ACHN (cell line): ENCODE data around the gene AIFM1.
A peak's percentile ranks its signal among the peaks of the same experiment; 100 is the strongest.

Experiments
- DNase-seq: peaks from one replicate; pipeline ENCODE4 v3.0.0-alpha.2; 2015
- in situ Hi-C: cut with HindIII; loops from 2 replicates; pipeline ENCODE4 v1.10.0; 2017; ENCODE audit warnings: low sequenced_read_pairs, low pct_ligation_motif_present, low pct_unique_long_range_greater_than_20kb

AIFM1 gene

GRCh38 chrX:130082244-130083106 is 83.2 kb downstream of the AIFM1 start:
- in situ Hi-C loops, result no loop called here
- no peak for DNase-seq

GRCh38 chrX:130081421-130082045 is 84.1 kb downstream of the AIFM1 start:
- in situ Hi-C loops, result no loop called here

GRCh38 chrX:130080791-130081367 is 84.8 kb downstream of the AIFM1 start:
- DNase-seq, result no peak
- in situ Hi-C loops, result no loop called here

More at GRCh38 chrX:130081421-130082045, 84.1 kb downstream of the AIFM1 start:
- no peak for DNase-seq

GRCh38 chrX:130079824-130080406 is 85.7 kb downstream of the AIFM1 start:
- in situ Hi-C loops, result no loop called here
- peak; percentile 57 for DNase-seq
